SK-N-SH treated with all-trans-retinoic acid at 6 μM for 48 hours (cell line): ENCODE results near the gene NRSN1.

Source experiments
- ATAC-seq: fragments of 200-7000 bp; cut with Tn5 transposase; 3 replicates; pipeline ENCODE4 v1.9.1; 2020; ENCODE audit warnings: mild to moderate bottlenecking, moderate library complexity
- ARNTL ChIP-seq: fragments of 450-650 bp; formaldehyde crosslinking; IDR thresholded peaks from 2 replicates; pipeline ENCODE4 v1.5.0; 2020; ENCODE audit warnings: low read depth, mild to moderate bottlenecking, moderate library complexity, borderline replicate concordance
- BACH2 ChIP-seq: fragments of 250-450 bp; sonication (Bioruptor Pico); IDR thresholded peaks from 2 replicates; pipeline ENCODE4 v1.9.0; 2021; ENCODE audit warnings: mild to moderate bottlenecking, borderline replicate concordance
- CREB5 ChIP-seq: fragments of 250-450 bp; sonication (Bioruptor Pico); IDR thresholded peaks from 2 replicates; pipeline ENCODE4 v1.5.1; 2020; ENCODE audit warnings: low read depth, mild to moderate bottlenecking, moderate library complexity
- CSDC2 ChIP-seq: fragments of 250-450 bp; sonication (Bioruptor Pico); IDR thresholded peaks from 2 replicates; pipeline ENCODE4 v1.5.0; 2020; ENCODE audit warnings: mild to moderate bottlenecking, moderate library complexity
- CSRNP3 ChIP-seq: fragments of 250-450 bp; sonication (Bioruptor Pico); IDR thresholded peaks from 2 replicates; pipeline ENCODE4 v1.5.1; 2021; ENCODE audit warnings: mild to moderate bottlenecking, moderate library complexity
- ESRRG ChIP-seq: fragments of 250-450 bp; sonication (Bioruptor Pico); IDR thresholded peaks from 2 replicates; pipeline ENCODE4 v1.6.1; 2021; ENCODE audit warnings: mild to moderate bottlenecking
- GLIS3 ChIP-seq: fragments of 250-450 bp; sonication (Bioruptor Pico); IDR thresholded peaks from 2 replicates; pipeline ENCODE4 v1.5.0; 2020; ENCODE audit warnings: mild to moderate bottlenecking, moderate library complexity
- ISL1 ChIP-seq: fragments of 250-450 bp; sonication (Bioruptor Pico); IDR thresholded peaks from 2 replicates; pipeline ENCODE4 v2.1.2; 2022; ENCODE audit warnings: mild to moderate bottlenecking, moderate library complexity
- OSR1 ChIP-seq: fragments of 250-450 bp; sonication (Bioruptor Pico); IDR thresholded peaks from 2 replicates; pipeline ENCODE4 v1.8.0; 2022; ENCODE audit warnings: moderate library complexity, mild to moderate bottlenecking, inconsistent platforms
- POU6F1 ChIP-seq: fragments of 250-450 bp; sonication (Bioruptor Pico); IDR thresholded peaks from 2 replicates; pipeline ENCODE4 v1.8.0; 2021; ENCODE audit warnings: low read depth, mild to moderate bottlenecking, moderate library complexity, borderline replicate concordance
- PPARA ChIP-seq: fragments of 250-450 bp; sonication (Bioruptor Pico); IDR thresholded peaks from 2 replicates; pipeline ENCODE4 v1.5.0; 2020; ENCODE audit warnings: mild to moderate bottlenecking, borderline replicate concordance
- RARB ChIP-seq: fragments of 250-450 bp; sonication (Bioruptor Pico); IDR thresholded peaks from 2 replicates; pipeline ENCODE4 v1.8.0; 2021; ENCODE audit warnings: mild to moderate bottlenecking, moderate library complexity
- SNAI2 ChIP-seq: fragments of 250-450 bp; sonication (Bioruptor Pico); IDR thresholded peaks from 2 replicates; pipeline ENCODE4 v1.5.0; 2020; ENCODE audit warnings: mild to moderate bottlenecking, moderate library complexity
- TCF4 ChIP-seq: fragments of 250-450 bp; sonication (Bioruptor Pico); IDR thresholded peaks from 2 replicates; pipeline ENCODE4 v1.8.0; 2021; ENCODE audit warnings: mild to moderate bottlenecking, moderate library complexity, borderline replicate concordance
- TOX ChIP-seq: fragments of 250-450 bp; sonication (Bioruptor Pico); IDR thresholded peaks from 2 replicates; pipeline ENCODE4 v1.8.0; 2021; ENCODE audit warnings: mild to moderate bottlenecking, moderate library complexity, borderline replicate concordance
- TSHZ2 ChIP-seq: fragments of 250-450 bp; sonication (Bioruptor Pico); IDR thresholded peaks from 2 replicates; pipeline ENCODE4 v1.5.0; 2020; ENCODE audit warnings: mild to moderate bottlenecking, moderate library complexity
- ZC3H10 ChIP-seq: fragments of 250-450 bp; sonication (Bioruptor Pico); IDR thresholded peaks from 2 replicates; pipeline ENCODE4 v1.5.1; 2021; ENCODE audit warnings: mild to moderate bottlenecking, moderate library complexity
- ZFP3 ChIP-seq: fragments of 250-450 bp; sonication (Bioruptor Pico); IDR thresholded peaks from 2 replicates; pipeline ENCODE4 v1.5.0; 2020; ENCODE audit warnings: mild to moderate bottlenecking, moderate library complexity
- ZNF70 ChIP-seq: fragments of 450-650 bp; formaldehyde crosslinking; IDR thresholded peaks from 2 replicates; pipeline ENCODE4 v1.5.0; 2020; ENCODE audit warnings: mild to moderate bottlenecking, moderate library complexity
- ZNF8 ChIP-seq: fragments of 450-650 bp; formaldehyde crosslinking; IDR thresholded peaks from 2 replicates; pipeline ENCODE4 v1.5.0; 2020; ENCODE audit warnings: mild to moderate bottlenecking, moderate library complexity

The NRSN1 gene

GRCh38 chr6:24148154-24148570 is 22.1 kb downstream of the NRSN1 start:
- no peak for TF ChIP-seq ZNF8
- no peak for TF ChIP-seq ZFP3 (CRISPR knock-in tag)
- TF ChIP-seq TCF4: no peak
- TF ChIP-seq ARNTL (CRISPR knock-in tag): no peak
- TF ChIP-seq ZNF70 (CRISPR knock-in tag): no peak
- TF ChIP-seq POU6F1 (CRISPR knock-in tag): no peak
- no peak for TF ChIP-seq BACH2 (CRISPR knock-in tag)
- TF ChIP-seq OSR1: no peak
- TF ChIP-seq TSHZ2 (CRISPR knock-in tag): no peak
- TF ChIP-seq ESRRG (CRISPR knock-in tag): no peak
- no peak for TF ChIP-seq CSDC2 (CRISPR knock-in tag)
- no peak for TF ChIP-seq ZC3H10 (CRISPR knock-in tag)
- TF ChIP-seq, all 23 proteins: peak for 0
- no peak for ATAC-seq

GRCh38 chr6:24148684-24149083 is 22.7 kb downstream of the NRSN1 start:
- no peak for ATAC-seq
- no peak for TF ChIP-seq CREB5 (CRISPR knock-in tag)
- no peak for TF ChIP-seq GLIS3 (CRISPR knock-in tag)
- no peak for TF ChIP-seq ZC3H10 (CRISPR knock-in tag)
- TF ChIP-seq RARB (CRISPR knock-in tag): no peak
- TF ChIP-seq ARNTL (CRISPR knock-in tag): no peak
- no peak for TF ChIP-seq TSHZ2 (CRISPR knock-in tag)
- TF ChIP-seq ISL1 (CRISPR knock-in tag): no peak
- no peak for TF ChIP-seq OSR1
- no peak for TF ChIP-seq POU6F1 (CRISPR knock-in tag)
- TF ChIP-seq ZNF8: no peak
- no peak for TF ChIP-seq CSDC2 (CRISPR knock-in tag)
- TF ChIP-seq BACH2 (CRISPR knock-in tag): no peak
- TF ChIP-seq CSRNP3 (CRISPR knock-in tag): no peak
- TF ChIP-seq ZFP3 (CRISPR knock-in tag): no peak
- no peak for TF ChIP-seq ZNF70 (CRISPR knock-in tag)

- ATAC-seq: no peak
- no peak for TF ChIP-seq ZNF8
- no peak for TF ChIP-seq PPARA (CRISPR knock-in tag)
- no peak for TF ChIP-seq SNAI2 (CRISPR knock-in tag)
- no peak for TF ChIP-seq POU6F1 (CRISPR knock-in tag)
- no peak for TF ChIP-seq CSDC2 (CRISPR knock-in tag)
- TF ChIP-seq CREB5 (CRISPR knock-in tag): no peak
- TF ChIP-seq TOX (CRISPR knock-in tag): no peak
- no peak for TF ChIP-seq OSR1
- no peak for TF ChIP-seq CSRNP3 (CRISPR knock-in tag)
- TF ChIP-seq ZNF70 (CRISPR knock-in tag): no peak
Measured at GRCh38 chr6:24149296-24149695, 23.3 kb downstream of the NRSN1 start.
